ENCODE results near the gene DGKD. TPM values are rescaled to one million over a fixed set of nuclear protein-coding genes. Genes with fewer than 3 reads are reported as not detected.

Gene DGKD
- total and polyA plus RNA-seq, 2 experiments from 2014 or later: 3.9 to 4.0 TPM

- no peak for TF ChIP-seq EZH2 (IDR thresholded peaks at IDR 0.05; ENCODE audit: insufficient read depth, poor library complexity, severe bottlenecking)
- no peak for TF ChIP-seq EZH2phosphoT487 (IDR thresholded peaks at IDR 0.05; ENCODE audit: insufficient read depth, low read depth)
- Histone ChIP-seq H3F3A (ENCODE audit: insufficient read depth) (no peaks in the 10 kb centered on the region), H2AFZ (no peak overlapping the region), H4K20me1 (ENCODE audit: insufficient read depth) (no peaks in the 10 kb centered on the region), H3K9me2 (ENCODE audit: insufficient read depth) (no peaks in the 10 kb centered on the region), H3K27me3 (replicated peaks; ENCODE audit: insufficient read depth) (peaks cover 12% of the 10 kb centered on the region), H3K79me2 (ENCODE audit: insufficient read depth) (no peaks in the 10 kb centered on the region), H3K9me3 (ENCODE audit: low read depth) (no peaks in the 10 kb centered on the region), H3K4me3 (no peak overlapping the region), H3K36me3 (ENCODE audit: low read depth) (no peaks in the 10 kb centered on the region), H3K9ac (no peak overlapping the region), H3K4me1 (ENCODE audit: insufficient read depth) (no peaks in the 10 kb centered on the region), H3K27ac (no peak overlapping the region), H3K4me2 (ENCODE audit: unreplicated experiment) (no peak overlapping the region)
- DNase-seq: no peak
- in situ Hi-C loops (cut with MboI): no loop called here
- 58 to 59% methylated on average over 3 to 4 of the region's 4 CpGs for WGBS, 2 experiments (ENCODE audit: low coverage in 1 of 2, low lambda C conversion rate in 2 of 2, missing lambda C conversion rate in 2 of 2)
These were observed 25.4 kb upstream of the DGKD start for GRCh38 chr2:233328922-233329321.

- in situ Hi-C loops (cut with MboI): no loop called here
- DNase-seq: peak; percentile 9
- no peaks in the 10 kb centered on the region for H3K9me3 ChIP-seq (ENCODE audit: low read depth)
- no peak for TF ChIP-seq EZH2phosphoT487 (IDR thresholded peaks at IDR 0.05; ENCODE audit: insufficient read depth, low read depth)
- no peak for TF ChIP-seq EZH2 (IDR thresholded peaks at IDR 0.05; ENCODE audit: insufficient read depth, poor library complexity, severe bottlenecking)
- H4K20me1 ChIP-seq (ENCODE audit: insufficient read depth): no peaks in the 10 kb centered on the region
- H3K27ac ChIP-seq: no peak overlapping the region
- H3K36me3 ChIP-seq (ENCODE audit: low read depth): no peaks in the 10 kb centered on the region
- H3K4me3 ChIP-seq: no peak overlapping the region
- H2AFZ ChIP-seq: no peak overlapping the region
- H3K79me2 ChIP-seq (ENCODE audit: insufficient read depth): no peaks in the 10 kb centered on the region
- no peaks in the 10 kb centered on the region for H3F3A ChIP-seq (ENCODE audit: insufficient read depth)
- H3K4me2 ChIP-seq (ENCODE audit: unreplicated experiment): no peak overlapping the region
- H3K9ac ChIP-seq: no peak overlapping the region
- H3K27me3 ChIP-seq (replicated peaks; ENCODE audit: insufficient read depth): peaks cover 19% of the 10 kb centered on the region
- 56 to 63% methylated on average over 7 of the region's 7 CpGs for WGBS, 2 experiments (ENCODE audit: low coverage in 1 of 2, low lambda C conversion rate in 2 of 2, missing lambda C conversion rate in 2 of 2)
- no peaks in the 10 kb centered on the region for H3K9me2 ChIP-seq (ENCODE audit: insufficient read depth)
- no peaks in the 10 kb centered on the region for H3K4me1 ChIP-seq (ENCODE audit: insufficient read depth)
These were observed 24.7 kb upstream of the DGKD start for GRCh38 chr2:233329489-233330135.

DNA sequence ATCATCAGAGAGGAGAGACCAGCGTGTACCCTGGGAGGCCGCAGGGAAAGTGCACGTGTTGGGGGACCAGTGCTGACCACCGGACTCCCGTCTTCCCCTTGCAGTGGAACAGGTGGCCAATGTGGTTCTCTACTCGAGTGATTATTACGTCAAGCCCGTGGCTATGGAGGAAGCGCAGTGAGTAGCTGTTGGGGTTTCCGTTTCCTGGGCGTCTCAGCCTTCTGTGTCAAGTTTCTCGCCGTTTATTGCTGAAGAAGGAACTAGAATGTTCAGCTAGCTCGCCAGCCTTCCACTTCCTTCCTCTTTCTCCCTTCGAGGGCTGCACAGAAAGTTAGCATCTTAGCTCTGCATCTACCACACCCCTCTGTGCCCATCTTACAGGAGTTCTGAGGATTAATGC lies 22.8 kb upstream of the DGKD start:
- Histone ChIP-seq H4K20me1 (ENCODE audit: insufficient read depth) (no peaks in the 10 kb centered on the region), H3K9me3 (ENCODE audit: low read depth) (no peaks in the 10 kb centered on the region), H3K4me3 (no peak overlapping the region), H3K4me2 (ENCODE audit: unreplicated experiment) (no peak overlapping the region), H3K79me2 (ENCODE audit: insufficient read depth) (no peaks in the 10 kb centered on the region), H3K4me1 (ENCODE audit: insufficient read depth) (no peaks in the 10 kb centered on the region), H2AFZ (no peak overlapping the region), H3F3A (ENCODE audit: insufficient read depth) (no peaks in the 10 kb centered on the region), H3K9ac (no peak overlapping the region), H3K36me3 (ENCODE audit: low read depth) (no peaks in the 10 kb centered on the region), H3K27me3 (replicated peaks; ENCODE audit: insufficient read depth) (peaks cover 25% of the 10 kb centered on the region), H3K9me2 (ENCODE audit: insufficient read depth) (no peaks in the 10 kb centered on the region), H3K27ac (no peak overlapping the region)
- TF ChIP-seq EZH2 (IDR thresholded peaks at IDR 0.05; ENCODE audit: insufficient read depth, poor library complexity, severe bottlenecking) (no peak), EZH2phosphoT487 (IDR thresholded peaks at IDR 0.05; ENCODE audit: insufficient read depth, low read depth) (no peak)
- no peak for DNase-seq
- WGBS, 2 experiments (ENCODE audit: low coverage in 1 of 2, low lambda C conversion rate in 2 of 2, missing lambda C conversion rate in 2 of 2): 75 to 76% methylated on average over 15 of the region's 15 CpGs
- in situ Hi-C loops (cut with MboI): no loop called here

- no peak for DNase-seq
- no peak overlapping the region for H3K27ac ChIP-seq
- no peaks in the 10 kb centered on the region for H3K9me3 ChIP-seq (ENCODE audit: low read depth)
- no peak overlapping the region for H3K4me3 ChIP-seq
- peaks cover 30% of the 10 kb centered on the region for H3K27me3 ChIP-seq (replicated peaks; ENCODE audit: insufficient read depth)
- H2AFZ ChIP-seq: no peak overlapping the region
- H3K9me2 ChIP-seq (ENCODE audit: insufficient read depth): no peaks in the 10 kb centered on the region
- H4K20me1 ChIP-seq (ENCODE audit: insufficient read depth): no peaks in the 10 kb centered on the region
- no peak overlapping the region for H3K9ac ChIP-seq
- no peak overlapping the region for H3K4me2 ChIP-seq (ENCODE audit: unreplicated experiment)
- H3K4me1 ChIP-seq (ENCODE audit: insufficient read depth): no peaks in the 10 kb centered on the region
- 47 to 52% methylated on average over 4 of the region's 4 CpGs for WGBS, 2 experiments (ENCODE audit: low coverage in 1 of 2, low lambda C conversion rate in 2 of 2, missing lambda C conversion rate in 2 of 2)
- in situ Hi-C loops (cut with MboI): no loop called here
- H3K79me2 ChIP-seq (ENCODE audit: insufficient read depth): no peaks in the 10 kb centered on the region
- no peaks in the 10 kb centered on the region for H3F3A ChIP-seq (ENCODE audit: insufficient read depth)
- no peaks in the 10 kb centered on the region for H3K36me3 ChIP-seq (ENCODE audit: low read depth)
- TF ChIP-seq EZH2 (IDR thresholded peaks at IDR 0.05; ENCODE audit: insufficient read depth, poor library complexity, severe bottlenecking): no peak
- no peak for TF ChIP-seq EZH2phosphoT487 (IDR thresholded peaks at IDR 0.05; ENCODE audit: insufficient read depth, low read depth)
These were observed 22.2 kb upstream of the DGKD start for GRCh38 chr2:233332125-233332524.

Data from GM23248 (cell line).